PC-3 (cell line): Measurements from ENCODE around the gene CLTCL1. TPM values are rescaled to one million over a fixed set of nuclear protein-coding genes. Genes with fewer than 3 reads are reported as not detected.

ENCODE experiments used
- ATAC-seq: fragments of 200-7000 bp; cut with Tn5 transposase; 2 replicates; pipeline ENCODE4 v1.9.1; 2020; ENCODE audit warnings: mild to moderate bottlenecking, moderate library complexity
- BruUV-seq: library from RNA; stranded (reverse); fragments of 400-500 nt; replicated peaks from 2 replicates; lab custom pipeline; 2021; lab: Mats Ljungman, UMichigan
- CTCF ChIA-PET: fragments of 300-600 bp; sonication (Branson Sonifier 250); formaldehyde crosslinking; loops from one replicate; lab custom pipeline; 2022; ENCODE audit warnings: antibody characterized with exemption; lab: Charles Lee
- POLR2A ChIA-PET: fragments of 300-600 bp; sonication (Branson Sonifier 250); formaldehyde crosslinking; loops from one replicate; lab custom pipeline; 2022; ENCODE audit warnings: antibody characterized with exemption; ENCODE audit not compliant: unreplicated experiment; lab: Charles Lee
- DNase-seq: peaks from one replicate; pipeline ENCODE4 v3.0.0-alpha.2; 2015
- H2AFZ ChIP-seq: fragments of 300-600 bp; sonication (generic); 2 replicates; pipeline ENCODE4 v1.6.0; 2016; ENCODE audit warnings: antibody characterized with exemption, low read length
- H3F3A ChIP-seq: fragments of 300-600 bp; sonication (generic); one replicate; pipeline ENCODE4 v1.6.0; 2017; ENCODE audit warnings: antibody characterized with exemption, low read length, control low read depth, mild to moderate bottlenecking; ENCODE audit not compliant: unreplicated experiment
- H3K27ac ChIP-seq: fragments of 300-600 bp; sonication (generic); 2 replicates; pipeline ENCODE4 v1.5.1; 2016; ENCODE audit warnings: mild to moderate bottlenecking, low read length
- H3K27me3 ChIP-seq: fragments of 300-600 bp; sonication (generic); 2 replicates; pipeline ENCODE4 v1.6.1; 2016; ENCODE audit warnings: low read length, mixed read lengths
- H3K36me3 ChIP-seq: fragments of 300-600 bp; sonication (generic); 2 replicates; pipeline ENCODE4 v1.6.1; 2016; ENCODE audit warnings: low read depth, mixed run types, low read length, mixed read lengths
- H3K4me1 ChIP-seq: fragments of 300-600 bp; sonication (generic); 2 replicates; pipeline ENCODE4 v1.5.1; 2016; ENCODE audit warnings: low read length; ENCODE audit not compliant: insufficient read depth
- H3K4me2 ChIP-seq: fragments of 300-600 bp; sonication (generic); 2 replicates; pipeline ENCODE4 v1.6.0; 2016; ENCODE audit warnings: low read length
- H3K4me3 ChIP-seq: fragments of 300-600 bp; sonication (generic); 2 replicates; pipeline ENCODE4 v1.5.1; 2016; ENCODE audit warnings: mild to moderate bottlenecking, low read length, mixed read lengths
- H3K79me2 ChIP-seq: fragments of 300-600 bp; sonication (generic); 2 replicates; pipeline ENCODE4 v1.6.1; 2017; ENCODE audit warnings: low read length, mixed read lengths
- H3K9ac ChIP-seq: fragments of 300-600 bp; sonication (generic); 2 replicates; pipeline ENCODE4 v1.6.0; 2016; ENCODE audit warnings: mild to moderate bottlenecking, low read length
- H3K9me2 ChIP-seq: fragments of 300-600 bp; sonication (generic); replicated peaks from 2 replicates; pipeline ENCODE4 v1.6.1; 2016; ENCODE audit warnings: mixed run types, low read length, mixed read lengths
- H3K9me3 ChIP-seq: fragments of 300-600 bp; sonication (generic); 2 replicates; pipeline ENCODE4 v1.6.1; 2016; ENCODE audit warnings: low read length, mixed read lengths
- H4K20me1 ChIP-seq: fragments of 300-600 bp; sonication (generic); 2 replicates; pipeline ENCODE4 v1.6.1; 2016; ENCODE audit warnings: low read length, mixed read lengths
- CTCF ChIP-seq: fragments of 300-600 bp; sonication (generic); conservative IDR thresholded peaks from 2 replicates; pipeline ENCODE4 v1.5.1; 2017; ENCODE audit warnings: antibody characterized with exemption, low read depth, mild to moderate bottlenecking, low read length
- EZH2 ChIP-seq: fragments of 300-600 bp; sonication (generic); IDR thresholded peaks from one replicate; pipeline ENCODE4 v1.6.1; 2017; ENCODE audit warnings: antibody characterized with exemption, mild to moderate bottlenecking, low read length; ENCODE audit not compliant: unreplicated experiment
- EZH2phosphoT487 ChIP-seq: fragments of 300-600 bp; sonication (generic); IDR thresholded peaks from 2 replicates; pipeline ENCODE4 v1.6.1; 2018; ENCODE audit warnings: mild to moderate bottlenecking, antibody characterized with exemption, low read length, borderline replicate concordance
- intact Hi-C: fragments of 100-400 bp; cut with micrococcal nuclease; formaldehyde crosslinking; loops from 2 replicates; pipeline ENCODE4 v1.9.0; 2023
- total RNA-seq: library from RNA; depleted of rRNA; stranded (reverse); fragments of >200 nt; gene quantifications from 2 replicates; pipeline ENCODE4 v1.2.3, GENCODE V29; 2014

Gene CLTCL1
- total RNA-seq, 1 experiment from 2014 or later, result 5.5 TPM

- CTCF ChIA-PET, result no interaction called here
- no TSS peak for BruUV-seq
Observed at GRCh38 chr22:19194766-19195536, 96.6 kb downstream of the CLTCL1 start.

GRCh38 chr22:19193879-19194278 is 97.6 kb downstream of the CLTCL1 start:
- Histone ChIP-seq H3K9ac (no peak overlapping the region), H3K79me2 (no peaks in the 10 kb centered on the region), H3K9me3 (no peaks in the 10 kb centered on the region), H3K27me3 (no peaks in the 10 kb centered on the region), H3K9me2 (no peaks in the 10 kb centered on the region), H3K36me3 (no peaks in the 10 kb centered on the region), H3K4me3 (no peak overlapping the region), H3K27ac (no peak overlapping the region), H2AFZ (no peak overlapping the region), H4K20me1 (no peaks in the 10 kb centered on the region), H3K4me2 (no peak overlapping the region), H3F3A (no peaks in the 10 kb centered on the region), H3K4me1 (no peaks in the 10 kb centered on the region)
- BruUV-seq, result no TSS peak
- intact Hi-C loops, result no loop called here
- no peak for TF ChIP-seq CTCF
- TF ChIP-seq EZH2phosphoT487, result no peak
- ChIA-PET CTCF (no interaction called here), POLR2A (no interaction called here)
- no peak for ATAC-seq
- no peak for DNase-seq

More at GRCh38 chr22:19194766-19195536, 96.6 kb downstream of the CLTCL1 start:
- H3F3A ChIP-seq, result no peaks in the 10 kb centered on the region
- no peaks in the 10 kb centered on the region for H3K79me2 ChIP-seq
- H3K4me3 ChIP-seq, result no peak overlapping the region
- no peaks in the 10 kb centered on the region for H4K20me1 ChIP-seq
- H3K9ac ChIP-seq, result no peak overlapping the region
- H2AFZ ChIP-seq, result no peak overlapping the region
- no peaks in the 10 kb centered on the region for H3K27me3 ChIP-seq
- no peak overlapping the region for H3K4me2 ChIP-seq
- H3K9me3 ChIP-seq, result no peaks in the 10 kb centered on the region
- intact Hi-C loops, result no loop called here
- no peaks in the 10 kb centered on the region for H3K4me1 ChIP-seq
- POLR2A ChIA-PET, result no interaction called here
- H3K27ac ChIP-seq, result no peak overlapping the region
- no peak for ATAC-seq
- H3K9me2 ChIP-seq, result no peaks in the 10 kb centered on the region
- H3K36me3 ChIP-seq, result no peaks in the 10 kb centered on the region
- no peak for TF ChIP-seq EZH2phosphoT487
- TF ChIP-seq EZH2, result no peak
- TF ChIP-seq CTCF, result no peak
- DNase-seq, result no peak
